OCI-LY1 (cell line): ENCODE results near the gene TCHP.

Source experiments
- CTCF ChIP-seq: fragments of 200-600 bp; sonication (generic), shearing (Covaris generic); IDR thresholded peaks from 2 replicates; pipeline ENCODE4 v1.5.1; 2017; ENCODE audit warnings: mild to moderate bottlenecking, antibody characterized with exemption, low read length, moderate library complexity, mixed read lengths
- EZH2 ChIP-seq: fragments of 200-600 bp; sonication (generic), shearing (Covaris generic); IDR thresholded peaks from 2 replicates; pipeline ENCODE4 v1.8.0; 2017; ENCODE audit warnings: borderline replicate concordance, mixed run types, mild to moderate bottlenecking, antibody characterized with exemption, low read length, moderate library complexity, mixed read lengths

- TF ChIP-seq CTCF = no peak
- no peak for TF ChIP-seq EZH2
Measured at GRCh38 chr12:109897029-109897428, 3.0 kb upstream of the TCHP start.
